Spleen (tissue), 7 donors: ENCODE results near the gene STAC.

Source experiments
- CTCF ChIP-seq, 11 experiments: fragments of 200-600 bp in 7 of 11; fragments of 450-650 bp in 4 of 11; sonication (generic) in 4 of 11; IDR thresholded peaks in 8 of 11; conservative IDR thresholded peaks in 3 of 11; 1 replicate in 7 of 11; 2 replicates in 4 of 11; pipeline versions ENCODE4 v1.4.0 to v1.8.0; 2016 to 2021; ENCODE audit warnings: antibody characterized with exemption in 11 of 11, inconsistent platforms in 4 of 11, mild to moderate bottlenecking in 1 of 11
- POLR2A ChIP-seq, 3 donors: fragments of 450-650 bp; IDR thresholded peaks; one replicate each; pipeline ENCODE4 v1.5.1; 2017; ENCODE audit warnings: antibody characterized with exemption in 3 of 3, mild to moderate bottlenecking in 1 of 3
- donor health status: DM: no; HTN: no; CAD: no; lungs with moderate emphysema.
- donor health status: DM: no; HTN: no; CAD: no.
- donor health status: DM: no; HTN: no; CAD: no.

GRCh38 chr3:36443028-36443686 lies 62.9 kb downstream of the STAC start:
- TF ChIP-seq CTCF (IDR thresholded peaks at IDR 0.05 in 8 of 11, conservative IDR thresholded peaks at IDR 0.05 in 3 of 11) (no peak), POLR2A (IDR thresholded peaks at IDR 0.05) (no peak)
